HG03159 (cell line): ENCODE data around the gene MACF1.

Experiments
- ATAC-seq: cut with Tn5 transposase; IDR thresholded peaks from one replicate; pipeline ENCODE4 v1.9.1; 2021; ENCODE audit warnings: mild to moderate bottlenecking, moderate library complexity; ENCODE audit not compliant: unreplicated experiment

Gene MACF1

GRCh38 chr1:39292401-39292800, 87.9 kb downstream of the MACF1 start:
- no peak for ATAC-seq

GRCh38 chr1:39293375-39294070, 89.0 kb downstream of the MACF1 start:
- ATAC-seq, result no peak

GRCh38 chr1:39294531-39294930, 90.0 kb downstream of the MACF1 start:
- no peak for ATAC-seq

GRCh38 chr1:39295901-39296300, 91.4 kb downstream of the MACF1 start:
- no peak for ATAC-seq

GRCh38 chr1:39297551-39297950, 93.1 kb downstream of the MACF1 start:
- no peak for ATAC-seq

GRCh38 chr1:39301606-39302005, 97.1 kb downstream of the MACF1 start:
- no peak for ATAC-seq

- no peak for ATAC-seq
Observed at GRCh38 chr1:39305555-39305954, 101.1 kb downstream of the MACF1 start.

GRCh38 chr1:39310015-39310414, 105.5 kb downstream of the MACF1 start:
- ATAC-seq, result no peak

- ATAC-seq, result no peak
Observed at GRCh38 chr1:39310691-39311090, 106.2 kb downstream of the MACF1 start.

GRCh38 chr1:39317111-39317510, 112.6 kb downstream of the MACF1 start:
- no peak for ATAC-seq

- ATAC-seq, result no peak
Observed at GRCh38 chr1:39317910-39318633, 113.6 kb downstream of the MACF1 start.

GRCh38 chr1:39321979-39322378, 117.5 kb downstream of the MACF1 start:
- no peak for ATAC-seq

- no peak for ATAC-seq
Observed at GRCh38 chr1:39322431-39322830, 117.9 kb downstream of the MACF1 start.

- no peak for ATAC-seq
Observed at GRCh38 chr1:39324888-39325287, 120.4 kb downstream of the MACF1 start.

GRCh38 chr1:39326836-39327235, 122.3 kb downstream of the MACF1 start:
- no peak for ATAC-seq

GRCh38 chr1:39328095-39328494, 123.6 kb downstream of the MACF1 start:
- no peak for ATAC-seq

GRCh38 chr1:39328586-39329121, 124.2 kb downstream of the MACF1 start:
- no peak for ATAC-seq

GRCh38 chr1:39331647-39332046, 127.2 kb downstream of the MACF1 start:
- no peak for ATAC-seq

- ATAC-seq, result no peak
Observed at GRCh38 chr1:39332291-39332690, 127.8 kb downstream of the MACF1 start.

GRCh38 chr1:39332828-39333227, 128.3 kb downstream of the MACF1 start:
- no peak for ATAC-seq

- no peak for ATAC-seq
Observed at GRCh38 chr1:39333296-39333695, 128.8 kb downstream of the MACF1 start.

- ATAC-seq, result no peak
Observed at GRCh38 chr1:39335216-39335615, 130.7 kb downstream of the MACF1 start.
